CD1c-positive myeloid dendritic cell (primary cell): Measurements from ENCODE around the gene SCRT2.

Experiments used
- DNase-seq: peaks from one replicate; pipeline ENCODE4 v3.0.0-alpha.2; 2016; ENCODE audit errors: extremely low spot score

Gene SCRT2

GRCh38 chr20:672963-673602, 2.5 kb downstream of the SCRT2 start:
- DNase-seq = no peak

- peak; percentile 45 for DNase-seq
These were observed 4.2 kb downstream of the SCRT2 start for GRCh38 chr20:671252-672030.

DNA sequence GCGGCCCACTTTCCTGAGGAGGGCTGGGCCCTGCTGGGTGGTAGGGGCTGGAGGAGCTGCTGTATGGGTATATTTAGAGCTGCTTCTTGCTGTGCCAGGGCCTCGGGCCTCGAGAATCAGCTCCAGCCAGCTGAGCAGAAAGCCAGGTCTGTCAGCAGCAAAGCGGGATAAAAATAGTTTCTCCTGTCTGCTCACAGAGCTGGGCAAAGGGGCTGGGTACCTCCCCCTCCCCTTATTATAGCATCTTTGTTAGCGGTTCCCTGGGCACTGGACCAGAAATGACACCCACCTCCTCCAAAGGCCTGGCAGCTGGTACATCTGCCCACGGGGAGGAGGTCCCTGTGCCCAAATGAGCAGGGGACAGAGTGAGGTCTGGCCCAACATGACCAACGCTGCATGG, 6.0 kb downstream of the SCRT2 start:
- DNase-seq = no peak

GRCh38 chr20:668638-669037, 7.0 kb downstream of the SCRT2 start:
- no peak for DNase-seq

GRCh38 chr20:668050-668449, 7.6 kb downstream of the SCRT2 start:
- DNase-seq = no peak

- DNase-seq = peak; percentile 82
These were observed 8.1 kb downstream of the SCRT2 start for GRCh38 chr20:667351-668034.

GRCh38 chr20:666877-667276, 8.7 kb downstream of the SCRT2 start:
- DNase-seq = no peak

GRCh38 chr20:665276-665675, 10.3 kb downstream of the SCRT2 start:
- DNase-seq = no peak

DNA sequence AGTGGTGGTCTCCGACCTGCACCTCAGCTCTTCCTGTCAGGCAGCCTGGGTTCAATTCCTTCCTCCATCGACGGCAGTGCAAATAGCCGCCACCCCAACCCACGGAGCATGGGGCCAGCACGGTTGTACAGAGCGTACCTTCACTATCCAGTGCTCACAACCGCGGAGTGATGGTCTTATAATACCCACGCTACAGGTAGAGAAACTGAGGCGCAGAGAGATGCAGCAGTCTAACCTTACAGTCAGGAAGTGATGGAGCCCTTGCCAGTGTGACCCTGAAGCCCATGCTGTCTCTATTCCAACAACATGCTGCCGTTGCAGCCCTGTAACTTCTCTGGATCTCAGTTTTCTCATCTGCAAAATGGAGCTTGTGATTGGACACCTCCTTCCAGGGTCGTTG, 11.0 kb downstream of the SCRT2 start:
- no peak for DNase-seq

DNA sequence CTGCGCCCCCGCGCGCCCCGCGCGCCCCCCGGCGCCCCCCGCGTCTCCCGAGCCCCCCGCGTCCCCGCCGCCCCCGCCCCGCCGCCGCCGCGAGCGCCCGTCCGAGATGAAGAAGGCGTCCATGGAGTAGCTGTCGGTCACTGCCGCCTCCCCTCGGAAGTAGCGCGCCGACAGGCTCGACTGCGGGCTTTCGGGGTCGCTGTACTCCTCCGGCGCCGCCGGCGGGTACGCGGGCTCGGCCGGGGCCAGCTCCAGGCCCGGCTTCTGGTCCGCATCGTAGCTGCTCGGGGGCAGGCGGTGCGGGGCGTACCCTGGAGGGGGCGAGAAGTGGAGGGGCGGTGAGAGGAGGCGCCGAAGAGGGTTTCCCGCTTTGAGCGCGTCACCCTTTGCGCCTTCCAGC, 11.5 kb downstream of the SCRT2 start:
- DNase-seq = no peak

DNA sequence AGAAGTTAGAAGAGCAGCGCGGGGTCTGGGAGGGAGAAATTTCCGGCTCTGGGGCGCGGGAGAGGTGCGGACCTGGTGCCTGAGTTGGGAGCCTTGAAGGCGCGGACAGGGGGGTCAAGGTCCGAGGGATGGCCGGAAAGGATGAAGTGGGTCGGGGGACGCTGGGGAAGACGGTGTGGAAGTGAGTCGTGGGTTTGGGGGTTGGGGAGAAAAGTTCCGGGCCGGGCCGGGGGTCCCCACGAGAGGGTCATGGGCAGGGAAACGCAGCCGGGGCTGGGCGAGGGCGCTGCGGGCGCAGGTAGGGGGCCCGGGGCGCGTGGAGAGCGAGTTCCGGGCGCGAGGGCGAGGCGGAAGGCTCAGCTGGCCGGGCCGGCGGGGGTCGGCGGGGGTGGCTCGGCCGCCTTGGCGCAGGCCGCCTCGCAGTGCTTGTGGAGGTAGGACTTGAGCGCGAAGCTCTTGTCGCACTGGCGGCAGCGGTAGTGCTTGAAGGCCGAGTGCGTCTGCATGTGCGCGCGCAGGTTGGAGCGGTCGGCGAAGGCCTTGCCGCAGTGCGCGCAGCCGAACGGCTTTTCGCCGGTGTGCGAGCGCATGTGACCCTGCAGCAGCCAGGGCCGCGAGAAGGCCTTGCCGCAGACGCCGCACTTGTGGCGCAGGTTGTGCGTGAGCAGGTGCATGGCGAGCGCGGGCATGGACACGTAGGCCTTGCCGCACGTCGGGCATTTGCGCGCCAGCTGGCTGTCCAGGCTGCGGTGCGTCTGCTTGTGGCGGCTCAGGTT, 12.1 kb downstream of the SCRT2 start:
- DNase-seq = peak; percentile 45

GRCh38 chr20:662277-663192, 13.1 kb downstream of the SCRT2 start:
- no peak for DNase-seq

GRCh38 chr20:661474-662270, 13.9 kb downstream of the SCRT2 start:
- peak; percentile 60 for DNase-seq

GRCh38 chr20:658731-659291, 16.8 kb downstream of the SCRT2 start:
- DNase-seq = peak; percentile 83

GRCh38 chr20:658202-658601, 17.4 kb downstream of the SCRT2 start:
- no peak for DNase-seq

- peak; percentile 85 for DNase-seq
These were observed 19.6 kb downstream of the SCRT2 start for GRCh38 chr20:655726-656624.

GRCh38 chr20:654417-654750, 21.2 kb downstream of the SCRT2 start:
- DNase-seq = peak; percentile 91

DNA sequence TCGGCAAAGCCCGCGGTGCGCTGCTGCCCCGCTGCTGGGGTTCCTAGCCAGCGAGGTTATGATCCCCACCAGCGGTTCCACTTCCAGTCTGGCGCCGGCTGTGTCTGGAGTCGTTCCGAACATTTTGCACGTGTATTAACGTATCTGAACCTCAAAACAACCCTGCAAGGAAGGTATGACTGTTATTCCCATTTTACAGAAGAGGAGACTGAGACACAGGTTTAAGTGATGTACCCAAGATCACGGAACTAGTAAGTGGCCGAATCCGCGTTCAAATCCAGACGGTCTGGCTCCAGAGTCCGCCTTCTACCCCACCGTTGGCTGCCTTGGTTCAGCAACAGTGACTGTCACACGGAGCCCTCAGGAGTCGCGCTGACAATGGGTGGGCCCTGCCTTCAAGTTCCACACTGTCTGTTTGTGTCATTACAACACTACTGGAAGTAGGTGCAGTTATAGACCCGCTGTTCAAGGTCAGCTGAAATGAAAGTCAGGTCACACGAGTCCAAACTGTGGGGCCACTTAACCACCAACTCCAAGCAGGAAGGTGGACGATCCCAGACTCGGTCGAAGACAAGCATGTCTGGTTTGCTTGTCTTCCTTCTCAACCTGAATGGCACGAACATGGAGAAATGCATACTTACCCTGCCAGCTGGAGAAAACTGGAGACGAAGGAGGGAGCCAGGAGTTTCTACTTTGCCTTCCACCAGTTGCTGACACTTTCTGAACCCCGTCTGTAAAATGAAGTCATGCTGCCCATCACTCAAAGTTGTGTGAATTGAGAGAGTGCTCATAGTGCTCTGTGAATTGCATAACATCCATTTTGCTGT, 21.8 kb downstream of the SCRT2 start:
- peak; percentile 51 for DNase-seq
